Activated naive CD8-positive, alpha-beta T cell (primary cell): ENCODE measurements around the gene HES4.
A peak's percentile ranks its signal among the peaks of the same experiment; 100 is the strongest.
"Not testable (repeated sequence)": the region's sequence is repeated elsewhere in the genome, so short reads cannot be mapped to it uniquely, and the experiment has no call there.

Source experiments
- H3K27ac Mint-ChIP-seq: one replicate; pipeline ENCODE4 v1.8.0; 2021; ENCODE audit warnings: mixed read lengths
- H3K27me3 Mint-ChIP-seq: one replicate; pipeline ENCODE4 v1.8.0; 2021; ENCODE audit warnings: mixed read lengths
- H3K36me3 Mint-ChIP-seq: one replicate; pipeline ENCODE4 v1.8.0; 2021; ENCODE audit warnings: mixed read lengths
- H3K4me1 Mint-ChIP-seq: one replicate; pipeline ENCODE4 v1.8.0; 2021; ENCODE audit warnings: low read depth, mixed read lengths
- H3K4me3 Mint-ChIP-seq: one replicate; pipeline ENCODE4 v1.8.0; 2021; ENCODE audit warnings: mild to moderate bottlenecking, mixed read lengths
- H3K9me3 Mint-ChIP-seq: one replicate; pipeline ENCODE4 v1.8.0; 2021; ENCODE audit warnings: low read depth, mixed read lengths

Gene HES4

GRCh38 chr1:998995-999724, 737 bp downstream of the HES4 start:
- no peaks in the 10 kb centered on the region for H3K36me3 Mint-ChIP-seq
- H3K4me3 Mint-ChIP-seq = peak overlapping the region; percentile 42
- no peaks in the 10 kb centered on the region for H3K9me3 Mint-ChIP-seq
- peaks cover 8% of the 10 kb centered on the region for H3K4me1 Mint-ChIP-seq
- no peak overlapping the region for H3K27ac Mint-ChIP-seq
- peaks cover 4% of the 10 kb centered on the region for H3K27me3 Mint-ChIP-seq

GRCh38 chr1:998745-998994, 1.2 kb downstream of the HES4 start:
- Mint-ChIP-seq H3K27me3 (peaks cover 4% of the 10 kb centered on the region), H3K4me3 (no peak overlapping the region), H3K27ac (no peak overlapping the region), H3K9me3 (no peaks in the 10 kb centered on the region), H3K36me3 (no peaks in the 10 kb centered on the region), H3K4me1 (peaks cover 8% of the 10 kb centered on the region)

- Mint-ChIP-seq H3K27me3 (peaks cover 4% of the 10 kb centered on the region), H3K36me3 (no peaks in the 10 kb centered on the region), H3K4me1 (peaks cover 8% of the 10 kb centered on the region), H3K4me3 (no peak overlapping the region), H3K27ac (no peak overlapping the region), H3K9me3 (no peaks in the 10 kb centered on the region)
Measured at GRCh38 chr1:997993-998744, 1.7 kb downstream of the HES4 start.

- H3K27me3 Mint-ChIP-seq = peaks cover 4% of the 10 kb centered on the region
- H3K9me3 Mint-ChIP-seq = no peaks in the 10 kb centered on the region
Measured at GRCh38 chr1:997713-997992, 2.2 kb downstream of the HES4 start.

GRCh38 chr1:996851-997712, 2.8 kb downstream of the HES4 start:
- no peak overlapping the region for H3K27ac Mint-ChIP-seq
- no peaks in the 10 kb centered on the region for H3K9me3 Mint-ChIP-seq
- peaks cover 7% of the 10 kb centered on the region for H3K27me3 Mint-ChIP-seq
- peaks cover 2% of the 10 kb centered on the region for H3K36me3 Mint-ChIP-seq
- H3K4me3 Mint-ChIP-seq = peak overlapping the region; percentile 46
- peaks cover 7% of the 10 kb centered on the region for H3K4me1 Mint-ChIP-seq

More at GRCh38 chr1:997713-997992, 2.2 kb downstream of the HES4 start:
- Mint-ChIP-seq H3K4me3 (no peak overlapping the region), H3K4me1 (peaks cover 8% of the 10 kb centered on the region), H3K36me3 (peaks cover under 1% of the 10 kb centered on the region), H3K27ac (no peak overlapping the region)

GRCh38 chr1:995665-996633, 3.9 kb downstream of the HES4 start:
- Mint-ChIP-seq H3K27ac (no peak overlapping the region), H3K27me3 (peaks cover 7% of the 10 kb centered on the region), H3K9me3 (no peaks in the 10 kb centered on the region), H3K4me3 (peak overlapping the region; percentile 25), H3K4me1 (peaks cover 6% of the 10 kb centered on the region), H3K36me3 (peaks cover 2% of the 10 kb centered on the region)

GRCh38 chr1:994546-994945, 5.4 kb downstream of the HES4 start:
- not testable (repeated sequence) for H3K4me1 Mint-ChIP-seq, H3K4me3 Mint-ChIP-seq, H3K27me3 Mint-ChIP-seq, H3K9me3 Mint-ChIP-seq, H3K27ac Mint-ChIP-seq, H3K36me3 Mint-ChIP-seq

GRCh38 chr1:993379-993995, 6.4 kb downstream of the HES4 start:
- peaks cover 8% of the 10 kb centered on the region for H3K27me3 Mint-ChIP-seq
- H3K36me3 Mint-ChIP-seq = peaks cover 2% of the 10 kb centered on the region
- no peak overlapping the region for H3K27ac Mint-ChIP-seq
- peaks cover 4% of the 10 kb centered on the region for H3K4me1 Mint-ChIP-seq
- no peaks in the 10 kb centered on the region for H3K9me3 Mint-ChIP-seq
- H3K4me3 Mint-ChIP-seq = no peak overlapping the region

GRCh38 chr1:992362-992761, 7.5 kb downstream of the HES4 start:
- peaks cover 8% of the 10 kb centered on the region for H3K27me3 Mint-ChIP-seq
- H3K27ac Mint-ChIP-seq = no peak overlapping the region

GRCh38 chr1:991895-992294, 8.0 kb downstream of the HES4 start:
- H3K27me3 Mint-ChIP-seq = peaks cover 7% of the 10 kb centered on the region
- H3K27ac Mint-ChIP-seq = no peak overlapping the region
- H3K36me3 Mint-ChIP-seq = peaks cover 2% of the 10 kb centered on the region
- H3K4me1 Mint-ChIP-seq = peaks cover 4% of the 10 kb centered on the region
- no peak overlapping the region for H3K4me3 Mint-ChIP-seq
- no peaks in the 10 kb centered on the region for H3K9me3 Mint-ChIP-seq

More at GRCh38 chr1:992362-992761, 7.5 kb downstream of the HES4 start:
- H3K4me1 Mint-ChIP-seq = peaks cover 4% of the 10 kb centered on the region
- peaks cover 2% of the 10 kb centered on the region for H3K36me3 Mint-ChIP-seq
- H3K9me3 Mint-ChIP-seq = no peaks in the 10 kb centered on the region
- no peak overlapping the region for H3K4me3 Mint-ChIP-seq

- H3K27me3 Mint-ChIP-seq, H3K27ac Mint-ChIP-seq, H3K4me1 Mint-ChIP-seq, H3K4me3 Mint-ChIP-seq, H3K9me3 Mint-ChIP-seq, H3K36me3 Mint-ChIP-seq: not testable (repeated sequence)
Measured at GRCh38 chr1:991275-991674, 8.6 kb downstream of the HES4 start.

- not testable (repeated sequence) for H3K36me3 Mint-ChIP-seq, H3K4me3 Mint-ChIP-seq, H3K27me3 Mint-ChIP-seq, H3K4me1 Mint-ChIP-seq, H3K27ac Mint-ChIP-seq, H3K9me3 Mint-ChIP-seq
Measured at GRCh38 chr1:988061-988460, 11.8 kb downstream of the HES4 start.

GRCh38 chr1:985126-985525, 14.8 kb downstream of the HES4 start:
- H3K4me1 Mint-ChIP-seq = no peaks in the 10 kb centered on the region
- no peaks in the 10 kb centered on the region for H3K36me3 Mint-ChIP-seq
- no peak overlapping the region for H3K27ac Mint-ChIP-seq
- H3K27me3 Mint-ChIP-seq = peaks cover 10% of the 10 kb centered on the region
- no peak overlapping the region for H3K4me3 Mint-ChIP-seq
- no peaks in the 10 kb centered on the region for H3K9me3 Mint-ChIP-seq

- H3K36me3 Mint-ChIP-seq = no peaks in the 10 kb centered on the region
- peaks cover 10% of the 10 kb centered on the region for H3K27me3 Mint-ChIP-seq
- H3K4me1 Mint-ChIP-seq = no peaks in the 10 kb centered on the region
- H3K4me3 Mint-ChIP-seq = no peak overlapping the region
- H3K9me3 Mint-ChIP-seq = no peaks in the 10 kb centered on the region
- H3K27ac Mint-ChIP-seq = no peak overlapping the region
Measured at GRCh38 chr1:984476-984814, 15.5 kb downstream of the HES4 start.
